Stomach (tissue), 9 donors: ENCODE results near the gene GTF2B. TPM values are rescaled to one million over a fixed set of nuclear protein-coding genes. Genes with fewer than 3 reads are reported as not detected.
"Not testable (repeated sequence)": the region's sequence is repeated elsewhere in the genome, so short reads cannot be mapped to it uniquely, and the experiment has no call there.

ENCODE experiments used
- DNase-seq, 2 donors: peaks; one replicate each; pipeline versions ENCODE4 v3.0.0 to v3.0.0-alpha.2; 2013 to 2019
- H3K27ac ChIP-seq, 5 donors: fragments of 200-600 bp in 4 of 5; sonication (generic) in 4 of 5; one replicate each; pipeline ENCODE4 v1.5.1; 2013 to 2019; ENCODE audit warnings: mild to moderate bottlenecking in 1 of 5, moderate library complexity in 1 of 5
- H3K27me3 ChIP-seq, 3 donors: fragments of 200-600 bp; sonication (generic); one replicate each; pipeline ENCODE4 v1.5.1; 2017 to 2019; ENCODE audit warnings: mixed run types in 1 of 3
- H3K36me3 ChIP-seq, 4 donors: fragments of 200-600 bp; sonication (generic); 1 replicate in 3 of 4; 2 replicates in 1 of 4; pipeline ENCODE4 v1.5.1; 2016 to 2019
- H3K4me1 ChIP-seq, 4 donors: fragments of 200-600 bp; sonication (generic); one replicate each; pipeline ENCODE4 v1.5.1; 2016 to 2019
- H3K4me3 ChIP-seq, 4 donors: fragments of 200-600 bp; sonication (generic) in 3 of 4; one replicate each; pipeline ENCODE4 v1.5.1; 2016 to 2019; ENCODE audit warnings: mild to moderate bottlenecking in 1 of 4
- H3K9me3 ChIP-seq, 4 donors: fragments of 200-600 bp; sonication (generic); one replicate each; pipeline ENCODE4 v1.5.1; 2016 to 2019
- EP300 ChIP-seq: sonication (generic); formaldehyde crosslinking; IDR thresholded peaks from one replicate; pipeline ENCODE4 v1.6.1; 2017; ENCODE audit warnings: antibody characterized with exemption
- POLR2A ChIP-seq, 4 donors: fragments of 450-650 bp; IDR thresholded peaks; one replicate each; pipeline ENCODE4 v1.6.1; 2016; ENCODE audit warnings: antibody characterized with exemption in 4 of 4, control low read depth in 2 of 4, mild to moderate bottlenecking in 1 of 4, moderate library complexity in 1 of 4
- POLR2AphosphoS5 ChIP-seq, 3 donors: sonication (generic); formaldehyde crosslinking; IDR thresholded peaks; one replicate each; pipeline ENCODE4 v1.6.1; 2016; ENCODE audit warnings: antibody characterized with exemption in 3 of 3
- WGBS, 5 donors: extraction: QIAGEN DNeasy Blood & Tissue Kit in 3 of 5; methylation state at CpG; one replicate each; pipeline versions ENCODE4 v1.1.5 to v1.1.7; 2013 to 2018; 5-methylcytosine and 5-hydroxymethylcytosine counted together
- intact Hi-C: fragments of 100-400 bp; cut with DNase I; formaldehyde crosslinking; loops from one replicate; pipeline ENCODE4 v1.15.1; 2023; ENCODE audit warnings: low total_unique reads
- polyA plus RNA-seq, 3 donors: library from polyadenylated mRNA; stranded (reverse); fragments of 200-250 nt; gene quantifications; one replicate each; pipeline ENCODE4 v1.2.3, GENCODE V29; 2013
- total RNA-seq, 5 donors: library from RNA; depleted of rRNA; stranded (reverse); fragments of >200 nt; gene quantifications; one replicate each; pipeline versions ENCODE4 v1.1.0 to v1.2.3, GENCODE V29; 2014 to 2016
- TF ChIP-seq, protein P1 (sequence below), 7 experiments: fragments of 450-650 bp in 4 of 7; fragments of 200-600 bp in 3 of 7; sonication (generic) in 3 of 7; IDR thresholded peaks; one replicate each; pipeline ENCODE4 v1.5.1; 2016 to 2019; ENCODE audit warnings: antibody characterized with exemption in 7 of 7, control low read depth in 2 of 7, mild to moderate bottlenecking in 1 of 7
- donor health status: healthy with polysubstance abuse.
- donor health status: Bipolar disorder and iron deficiency.
- donor health status: healthy.

GTF2B gene
- total and polyA plus RNA-seq, 8 donors, result 21.8 to 67.7 (median 33.4) TPM

GRCh38 chr1:88876573-88877365 is 14.6 kb downstream of the GTF2B start:
- DNase-seq, result peak in 1 of 2 donors; percentile 53
- 70 to 83% (median 76%) methylated on average over 5 of the region's 5 CpGs for WGBS, 5 donors
- H3K4me1 ChIP-seq, result peaks cover 15 to 68% (median 38%) of the 10 kb centered on the region in 4 donors
- no peak overlapping the region for H3K4me3 ChIP-seq
- H3K27me3 ChIP-seq, result no peaks in the 10 kb centered on the region
- intact Hi-C loops, result no loop called here
- H3K27ac ChIP-seq, result no peak overlapping the region
- no peak for TF ChIP-seq POLR2A (IDR thresholded peaks at IDR 0.05)
- TF ChIP-seq POLR2AphosphoS5 (IDR thresholded peaks at IDR 0.05), result no peak
- TF ChIP-seq, protein P1, sequence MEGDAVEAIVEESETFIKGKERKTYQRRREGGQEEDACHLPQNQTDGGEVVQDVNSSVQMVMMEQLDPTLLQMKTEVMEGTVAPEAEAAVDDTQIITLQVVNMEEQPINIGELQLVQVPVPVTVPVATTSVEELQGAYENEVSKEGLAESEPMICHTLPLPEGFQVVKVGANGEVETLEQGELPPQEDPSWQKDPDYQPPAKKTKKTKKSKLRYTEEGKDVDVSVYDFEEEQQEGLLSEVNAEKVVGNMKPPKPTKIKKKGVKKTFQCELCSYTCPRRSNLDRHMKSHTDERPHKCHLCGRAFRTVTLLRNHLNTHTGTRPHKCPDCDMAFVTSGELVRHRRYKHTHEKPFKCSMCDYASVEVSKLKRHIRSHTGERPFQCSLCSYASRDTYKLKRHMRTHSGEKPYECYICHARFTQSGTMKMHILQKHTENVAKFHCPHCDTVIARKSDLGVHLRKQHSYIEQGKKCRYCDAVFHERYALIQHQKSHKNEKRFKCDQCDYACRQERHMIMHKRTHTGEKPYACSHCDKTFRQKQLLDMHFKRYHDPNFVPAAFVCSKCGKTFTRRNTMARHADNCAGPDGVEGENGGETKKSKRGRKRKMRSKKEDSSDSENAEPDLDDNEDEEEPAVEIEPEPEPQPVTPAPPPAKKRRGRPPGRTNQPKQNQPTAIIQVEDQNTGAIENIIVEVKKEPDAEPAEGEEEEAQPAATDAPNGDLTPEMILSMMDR (IDR thresholded peaks at IDR 0.05), result no peak
- no peak for TF ChIP-seq EP300
- no peaks in the 10 kb centered on the region for H3K9me3 ChIP-seq
- peaks cover 0 to 34% (median 30%) of the 10 kb centered on the region in 4 donors for H3K36me3 ChIP-seq

GRCh38 chr1:88875595-88875994 is 15.8 kb downstream of the GTF2B start:
- Histone ChIP-seq H3K9me3 (no peaks in the 10 kb centered on the region), H3K36me3 (peaks cover 0 to 25% (median 22%) of the 10 kb centered on the region in 4 donors), H3K27me3 (no peaks in the 10 kb centered on the region), H3K4me1 (peaks cover 14 to 59% (median 38%) of the 10 kb centered on the region in 4 donors), H3K27ac (no peak overlapping the region), H3K4me3 (no peak overlapping the region)
- WGBS, 5 donors, result 89 to 97% (median 92%) methylated on average over 4 of the region's 4 CpGs
- no peak for TF ChIP-seq POLR2A (IDR thresholded peaks at IDR 0.05)
- TF ChIP-seq EP300, result no peak
- no peak for TF ChIP-seq POLR2AphosphoS5 (IDR thresholded peaks at IDR 0.05)
- TF ChIP-seq, protein P1 (IDR thresholded peaks at IDR 0.05), result no peak
- intact Hi-C loops, result no loop called here
- no peak for DNase-seq

- peak overlapping the region in 1 of 5 donors; percentile 17 for H3K27ac ChIP-seq
- H3K4me3 ChIP-seq, result no peak overlapping the region
- peaks cover 10 to 53% (median 35%) of the 10 kb centered on the region in 4 donors for H3K4me1 ChIP-seq
- no peaks in the 10 kb centered on the region for H3K9me3 ChIP-seq
- peak in 1 of 2 donors; percentile 5 for DNase-seq
- H3K36me3 ChIP-seq, result peaks cover 0 to 10% (median 8%) of the 10 kb centered on the region in 4 donors
- intact Hi-C loops, result no loop called here
- H3K27me3 ChIP-seq, result no peaks in the 10 kb centered on the region
- 59 to 76% (median 70%) methylated on average over 5 of the region's 5 CpGs for WGBS, 5 donors
- TF ChIP-seq POLR2A (IDR thresholded peaks at IDR 0.05), result no peak
- TF ChIP-seq, protein P1 (IDR thresholded peaks at IDR 0.05), result no peak
Observed at GRCh38 chr1:88873737-88874349, 17.5 kb downstream of the GTF2B start.

DNA sequence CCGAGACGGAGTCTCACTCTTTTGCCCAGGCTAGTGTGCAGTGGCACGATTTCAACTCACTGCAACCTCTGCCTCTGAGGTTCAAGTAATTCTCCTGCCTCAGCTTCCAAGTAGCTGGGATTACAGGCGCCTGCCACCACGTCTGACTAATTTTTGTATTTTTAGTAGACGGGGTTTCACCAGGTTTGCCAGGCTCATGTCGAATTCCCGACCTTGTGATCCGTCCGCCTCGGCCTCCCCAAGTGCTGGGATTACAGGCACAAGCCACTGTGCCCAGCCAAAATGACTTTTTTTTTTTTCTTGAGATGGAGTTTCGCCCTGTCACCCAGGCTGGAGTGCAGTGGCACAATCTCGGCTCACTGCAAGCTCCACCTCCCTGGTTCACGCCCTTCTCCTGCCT is 21.7 kb downstream of the GTF2B start:
- H3K4me1 ChIP-seq, result peaks cover 4 to 45% (median 23%) of the 10 kb centered on the region in 4 donors
- H3K4me3 ChIP-seq, DNase-seq, H3K36me3 ChIP-seq, intact Hi-C loops, H3K27ac ChIP-seq, H3K9me3 ChIP-seq, H3K27me3 ChIP-seq: not testable (repeated sequence)
- WGBS, 5 donors, result 91 to 99% (median 97%) methylated on average over 14 of the region's 14 CpGs
